Measurements from ENCODE around the gene LRRFIP1. TPM values are rescaled to one million over a fixed set of nuclear protein-coding genes. Genes with fewer than 3 reads are reported as not detected.
A peak's percentile ranks its signal among the peaks of the same experiment; 100 is the strongest.
"Not testable (repeated sequence)": the region's sequence is repeated elsewhere in the genome, so short reads cannot be mapped to it uniquely, and the experiment has no call there.

The LRRFIP1 gene
- total RNA-seq, 1 donor from 2014 or later: 158 TPM

DNA sequence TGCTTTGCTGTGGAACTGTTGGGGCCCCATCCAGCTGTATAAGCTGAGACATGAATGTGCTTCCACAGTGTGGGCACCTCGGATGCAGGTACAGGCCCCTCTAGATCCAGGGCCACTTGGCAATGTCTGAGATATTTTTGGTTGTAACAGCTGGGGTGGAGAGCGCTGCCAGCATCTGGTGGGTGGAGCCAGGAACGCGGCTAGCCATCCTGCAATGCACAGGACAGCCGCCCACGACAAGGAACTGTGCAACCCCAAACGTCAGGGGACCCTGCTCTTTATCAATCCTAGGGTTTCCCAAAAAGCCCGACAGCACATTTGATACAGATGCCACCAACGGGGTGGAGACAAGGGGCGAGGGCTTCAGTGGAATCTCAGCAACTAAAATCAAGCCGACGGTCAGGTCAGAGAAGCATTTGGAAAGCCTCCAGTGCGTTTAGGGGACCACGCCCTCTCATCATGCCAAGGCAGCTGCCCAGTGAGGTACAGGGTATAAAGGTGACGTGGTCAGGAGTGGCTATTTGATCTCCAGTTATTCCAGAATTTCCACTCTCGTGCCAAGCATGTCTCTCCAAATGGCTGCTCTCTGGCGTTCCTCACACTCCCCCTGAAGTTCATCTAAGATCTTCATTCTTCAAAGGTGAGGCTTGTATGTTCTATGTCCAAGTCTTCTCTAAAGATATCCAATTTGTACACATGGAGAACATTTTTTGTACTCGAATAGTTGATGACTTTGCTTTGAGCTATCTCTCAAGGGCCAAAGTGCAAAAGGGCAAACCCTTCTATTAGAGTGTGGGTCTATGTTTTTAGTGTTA is 55.7 kb downstream of the LRRFIP1 start:
- DNase-seq (ENCODE audit: low read depth): peak; percentile 63

DNA sequence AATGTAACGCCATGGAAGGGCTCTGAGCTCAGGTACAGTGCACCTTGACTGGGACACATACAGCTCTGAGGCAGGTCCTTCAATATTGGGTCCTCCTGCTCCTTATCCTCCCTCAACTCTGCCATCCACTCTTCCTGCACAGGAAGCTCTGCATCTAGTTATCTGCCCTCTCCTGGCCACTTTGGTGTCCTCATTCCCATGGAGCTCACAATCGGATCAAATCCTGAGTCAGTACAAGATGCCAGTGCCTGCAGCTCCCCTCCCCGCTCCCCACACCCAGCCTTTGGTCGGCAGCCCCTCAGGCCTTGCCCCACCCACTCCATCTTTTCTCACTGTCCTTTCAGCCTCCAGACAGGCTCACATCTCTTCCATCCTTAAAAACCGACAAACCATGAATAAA is 58.0 kb downstream of the LRRFIP1 start:
- DNase-seq (ENCODE audit: low read depth): no peak

DNA sequence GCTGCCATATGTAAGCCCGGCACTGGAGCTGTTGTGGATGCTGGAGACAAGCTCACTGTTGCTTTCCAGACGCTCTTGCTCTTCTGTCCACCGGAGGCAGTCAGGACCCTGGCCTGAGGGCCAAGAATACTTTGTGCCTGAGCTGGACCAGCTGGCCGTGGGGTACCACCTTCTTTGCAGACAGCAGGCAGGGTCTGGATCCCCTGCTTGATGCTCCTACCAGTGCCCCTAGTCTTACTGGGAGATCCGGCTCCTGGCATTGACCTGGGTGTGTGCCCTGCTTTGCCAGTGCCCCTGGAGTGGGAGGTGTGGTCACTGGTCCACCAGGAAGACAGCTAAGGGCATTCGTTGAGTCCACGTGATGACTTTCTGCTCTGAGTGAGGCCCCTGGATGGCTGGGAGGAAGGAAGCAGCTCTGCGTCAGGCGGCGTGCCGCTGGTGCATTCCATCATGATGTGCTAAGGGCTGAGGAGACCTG is 59.3 kb downstream of the LRRFIP1 start:
- peak; percentile 51 for DNase-seq (ENCODE audit: low read depth)

DNA sequence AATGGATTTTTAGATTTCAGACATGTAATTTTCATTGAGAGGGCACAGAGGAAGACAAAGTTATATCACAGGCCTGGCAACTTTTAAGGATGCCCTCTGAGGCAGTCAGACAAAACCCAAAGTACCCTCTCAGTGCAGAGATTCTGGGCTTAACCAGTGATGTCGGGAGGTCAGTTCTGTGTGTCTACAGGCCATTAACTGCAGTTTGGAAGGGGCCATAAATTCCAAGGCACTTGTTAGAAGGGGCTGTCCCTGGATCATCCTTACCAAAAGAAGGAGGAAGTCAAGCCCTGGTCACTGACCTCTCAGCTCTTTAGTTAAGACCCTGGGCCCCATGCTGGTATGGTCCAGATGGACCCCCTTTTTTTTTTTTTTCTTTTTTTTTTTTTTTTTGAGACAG is 60.7 kb downstream of the LRRFIP1 start:
- DNase-seq (ENCODE audit: low read depth): no peak

DNA sequence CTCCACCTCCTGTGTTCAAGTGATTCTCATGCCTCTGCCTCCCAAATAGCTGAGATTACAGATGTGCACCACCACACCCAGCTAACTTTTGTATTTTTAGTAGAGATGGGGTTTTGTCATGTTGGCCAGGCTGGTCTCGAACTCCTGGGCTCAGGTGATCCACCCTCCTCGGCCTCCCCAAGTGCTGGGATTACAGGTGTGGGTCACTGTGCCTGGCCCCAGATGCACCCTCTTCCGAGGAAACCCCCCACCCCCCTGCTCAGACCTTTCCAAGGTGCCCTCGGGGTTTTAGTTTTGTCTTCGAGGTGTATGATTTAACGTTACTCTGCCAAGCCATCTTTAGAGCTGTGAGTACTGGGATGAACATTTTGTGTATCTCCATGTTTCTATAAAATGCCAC is 61.2 kb downstream of the LRRFIP1 start:
- DNase-seq (ENCODE audit: low read depth): not testable (repeated sequence)

DNA sequence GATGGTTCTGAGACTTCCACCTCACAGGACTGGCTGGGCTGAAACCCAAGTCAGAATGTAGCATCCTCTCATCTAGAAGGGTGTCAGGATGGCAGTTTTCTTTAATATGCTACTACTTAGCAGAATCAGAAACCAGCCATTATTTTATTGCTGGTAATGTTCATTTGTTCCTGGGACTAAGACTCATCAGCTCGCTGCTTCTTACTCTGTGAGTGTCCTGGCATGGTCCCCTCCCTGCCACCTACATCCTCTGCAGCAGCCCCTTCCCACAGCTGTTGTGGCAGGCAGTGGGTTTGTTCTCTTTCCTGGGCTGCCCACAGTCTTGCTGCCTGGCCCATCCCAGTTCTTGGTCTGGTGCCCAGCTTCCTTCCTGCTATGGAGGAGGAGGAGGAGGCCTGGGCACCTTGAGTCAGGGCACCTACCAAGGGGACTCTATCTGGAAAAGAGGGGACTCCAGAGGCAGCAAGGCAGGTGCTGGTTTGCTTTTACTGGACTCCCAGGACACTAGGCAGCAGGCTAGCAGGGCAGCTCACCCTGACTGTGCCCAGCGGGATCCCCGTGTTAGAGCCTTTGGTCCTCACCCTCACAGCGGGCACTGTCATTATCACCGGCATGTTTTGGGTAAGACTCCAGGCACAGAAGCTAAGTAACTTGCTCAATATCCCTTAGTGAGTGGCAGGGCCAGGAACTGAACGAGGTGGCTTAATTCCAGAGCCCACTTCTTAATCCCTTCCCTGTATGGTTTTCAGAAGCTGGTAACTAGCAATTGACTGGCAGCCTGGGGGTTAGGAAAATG is 62.1 kb downstream of the LRRFIP1 start:
- peak; percentile 92 for DNase-seq (ENCODE audit: low read depth)

DNA sequence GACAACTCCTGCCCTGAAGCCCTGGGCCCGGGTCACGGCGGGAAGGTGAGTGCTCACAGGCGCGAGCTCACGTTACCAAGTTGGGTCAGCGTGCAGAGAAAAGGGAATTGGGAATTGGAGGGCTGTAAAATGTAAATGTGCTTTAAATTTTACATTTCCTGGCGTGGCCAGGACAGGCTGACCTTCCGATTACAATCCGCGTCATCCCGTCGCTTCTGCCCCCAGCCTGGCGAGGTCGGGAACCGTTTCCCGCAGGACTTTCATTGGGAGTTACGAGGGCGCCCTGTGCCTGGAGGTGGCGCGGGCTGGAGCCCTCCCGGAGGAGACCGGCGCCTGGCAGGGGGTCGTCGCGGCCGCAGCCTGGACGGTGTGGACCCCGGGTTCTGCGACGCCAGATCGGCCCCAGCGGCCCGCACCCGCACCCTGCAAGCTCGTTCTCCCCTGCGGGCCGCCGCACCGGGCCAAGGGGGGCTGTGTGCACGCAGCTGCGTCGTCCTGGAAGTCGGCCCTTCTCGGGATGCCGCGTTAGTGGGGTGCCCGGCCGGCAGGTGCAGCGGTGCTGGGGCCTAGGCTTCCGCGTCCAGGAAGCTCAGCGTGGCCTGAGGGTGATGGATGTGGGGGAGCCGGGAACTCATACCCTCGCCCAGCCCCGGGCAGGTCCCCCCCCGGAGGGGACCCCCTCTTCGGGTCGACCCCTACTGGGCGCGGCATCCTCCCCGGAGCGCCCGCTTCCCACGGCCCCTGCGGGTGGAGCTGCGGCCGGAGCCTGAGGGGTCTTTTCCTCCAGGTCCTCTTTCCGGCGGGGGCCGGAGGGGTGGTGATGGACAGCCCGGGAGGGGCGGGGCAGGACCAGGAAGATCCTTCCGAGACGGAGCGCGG is 63.9 kb downstream of the LRRFIP1 start:
- no peak for DNase-seq (ENCODE audit: low read depth)

DNA sequence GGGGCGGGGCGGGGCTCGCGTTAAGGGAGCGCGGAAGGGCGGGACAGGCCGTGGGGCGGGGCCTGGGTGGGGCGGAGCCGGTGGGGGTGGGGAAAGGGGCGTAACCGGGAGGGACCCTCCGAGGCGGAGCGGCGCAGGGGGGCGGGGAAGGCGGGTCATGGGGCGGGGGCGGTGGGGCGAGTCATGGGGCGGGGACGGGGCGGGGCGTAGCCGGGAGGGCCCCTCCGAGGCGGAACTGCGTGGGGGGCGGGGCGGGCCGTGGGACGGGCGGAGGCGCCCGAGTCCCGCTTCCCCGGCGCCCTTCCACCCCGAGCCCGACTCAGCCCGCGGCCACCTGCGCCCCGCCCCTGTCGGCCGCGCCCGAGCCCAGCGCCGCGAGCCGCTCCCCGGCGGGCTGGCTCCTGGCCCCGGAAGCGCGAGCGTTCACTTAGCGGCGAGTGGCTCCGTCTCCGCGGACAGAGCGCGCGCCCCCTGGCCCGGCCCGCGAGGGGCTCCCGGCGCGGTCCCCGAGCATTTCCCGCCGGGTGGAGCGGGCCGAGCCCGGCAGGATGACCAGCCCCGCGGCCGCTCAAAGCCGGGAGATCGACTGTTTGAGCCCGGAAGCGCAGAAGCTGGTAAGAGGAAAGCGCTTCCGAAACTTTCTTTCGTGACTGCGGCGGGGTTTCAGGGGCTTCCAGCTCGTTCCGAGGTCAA is 64.7 kb downstream of the LRRFIP1 start:
- DNase-seq (ENCODE audit: low read depth): peak; percentile 72

DNA sequence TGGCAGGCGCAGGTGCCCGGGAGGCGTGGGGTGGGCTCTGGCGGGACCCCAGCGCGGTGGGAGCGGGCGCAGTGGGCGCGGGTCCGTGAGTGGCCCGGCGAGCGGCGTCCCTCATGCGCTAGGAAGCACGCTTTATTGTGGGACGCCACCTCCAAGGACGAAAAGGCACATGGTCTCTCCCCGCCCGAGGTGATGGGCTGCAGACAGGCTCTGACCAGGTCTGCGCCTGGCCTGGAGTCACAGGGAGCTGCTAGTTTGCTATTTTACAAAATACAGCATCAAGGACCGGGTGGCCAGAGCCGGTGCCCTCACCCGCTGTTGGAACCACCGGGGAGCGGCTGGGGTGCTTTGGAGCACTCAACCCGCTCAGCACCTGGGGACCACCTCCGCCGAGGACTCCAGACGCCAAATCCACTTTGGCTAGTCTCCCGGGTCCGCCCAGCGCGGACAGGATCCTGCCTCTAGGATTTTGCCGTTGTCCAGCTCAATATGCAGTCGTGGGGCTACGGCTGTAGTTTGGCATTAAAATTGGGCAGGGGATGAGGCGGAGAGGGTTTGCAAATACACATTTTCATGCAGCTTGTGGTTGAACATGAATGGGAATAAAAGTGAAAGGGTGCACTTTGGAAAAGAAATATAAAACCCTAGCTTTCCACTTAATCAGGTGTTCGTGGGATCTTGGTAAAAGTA is 65.4 kb downstream of the LRRFIP1 start:
- DNase-seq (ENCODE audit: low read depth): no peak

DNA sequence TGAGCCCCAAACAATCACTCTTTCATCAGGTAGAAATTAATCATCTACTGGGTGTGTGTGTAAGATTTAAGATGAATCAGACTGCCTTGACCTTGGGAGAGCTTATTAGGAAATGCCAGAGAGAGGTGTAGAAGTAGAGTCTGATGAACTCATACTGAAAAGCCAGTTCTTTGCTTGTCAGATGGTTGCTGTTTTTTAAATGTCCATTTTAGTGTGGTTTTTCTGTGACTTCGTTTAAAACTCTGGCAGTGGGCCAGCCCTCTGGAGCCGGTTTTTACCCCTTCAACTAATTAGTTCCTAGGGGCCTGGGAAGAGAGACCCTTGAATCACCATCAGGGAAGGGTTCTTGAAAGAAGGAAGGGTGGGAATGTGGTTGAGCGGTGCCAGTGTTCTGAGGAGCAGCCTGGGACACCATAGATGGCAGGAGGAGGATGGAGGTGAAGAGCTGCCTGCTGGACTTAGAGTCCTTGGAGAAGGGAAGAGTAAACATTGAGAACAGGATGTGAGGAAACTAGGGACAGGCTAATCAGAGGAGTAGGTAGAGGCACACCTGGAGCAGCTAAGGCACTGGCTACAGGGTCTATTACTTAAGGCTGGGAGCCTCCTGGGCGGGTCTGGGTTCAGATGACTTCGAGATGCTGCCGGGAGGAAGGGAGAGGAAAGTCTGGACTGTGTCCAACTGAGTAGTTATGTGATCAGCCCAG is 66.1 kb downstream of the LRRFIP1 start:
- DNase-seq (ENCODE audit: low read depth): no peak

DNA sequence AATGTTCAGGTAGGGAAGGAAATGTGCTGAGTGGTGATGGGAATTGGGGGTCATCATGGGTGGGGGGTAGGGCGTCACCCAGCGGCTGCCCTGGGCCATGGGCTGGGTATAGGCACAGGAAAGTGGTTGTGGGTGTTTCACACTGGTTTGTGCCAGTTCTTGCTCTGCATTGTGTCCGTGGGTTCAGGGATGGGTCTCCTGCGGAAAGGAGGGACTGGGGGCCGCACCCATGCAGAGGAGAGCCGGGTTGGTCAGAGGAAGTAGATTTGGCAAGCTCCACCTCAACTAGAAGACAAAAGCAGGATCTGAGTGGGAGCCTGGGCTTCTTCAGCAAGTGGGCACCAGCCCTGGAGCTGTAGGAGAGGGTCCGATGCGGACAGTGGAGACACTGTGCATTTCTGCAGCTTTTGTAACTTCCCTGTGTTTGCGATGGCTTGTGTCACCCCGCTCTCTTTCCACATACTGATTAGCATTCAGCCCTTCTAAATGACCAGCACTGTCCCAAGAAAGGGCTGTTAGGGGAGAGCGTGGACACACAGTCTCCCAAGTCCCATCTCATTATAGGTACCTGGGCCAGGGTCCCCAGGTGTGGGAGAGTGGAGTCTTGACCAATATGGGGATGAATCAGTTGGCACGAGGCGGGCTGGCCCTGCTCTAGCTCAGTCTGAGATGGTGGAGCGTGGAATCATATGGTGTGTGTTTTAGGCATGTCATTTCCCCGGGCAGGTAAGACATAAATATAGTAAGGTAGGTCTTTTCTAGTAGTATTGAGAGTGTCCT is 67.2 kb downstream of the LRRFIP1 start:
- DNase-seq (ENCODE audit: low read depth): no peak

DNA sequence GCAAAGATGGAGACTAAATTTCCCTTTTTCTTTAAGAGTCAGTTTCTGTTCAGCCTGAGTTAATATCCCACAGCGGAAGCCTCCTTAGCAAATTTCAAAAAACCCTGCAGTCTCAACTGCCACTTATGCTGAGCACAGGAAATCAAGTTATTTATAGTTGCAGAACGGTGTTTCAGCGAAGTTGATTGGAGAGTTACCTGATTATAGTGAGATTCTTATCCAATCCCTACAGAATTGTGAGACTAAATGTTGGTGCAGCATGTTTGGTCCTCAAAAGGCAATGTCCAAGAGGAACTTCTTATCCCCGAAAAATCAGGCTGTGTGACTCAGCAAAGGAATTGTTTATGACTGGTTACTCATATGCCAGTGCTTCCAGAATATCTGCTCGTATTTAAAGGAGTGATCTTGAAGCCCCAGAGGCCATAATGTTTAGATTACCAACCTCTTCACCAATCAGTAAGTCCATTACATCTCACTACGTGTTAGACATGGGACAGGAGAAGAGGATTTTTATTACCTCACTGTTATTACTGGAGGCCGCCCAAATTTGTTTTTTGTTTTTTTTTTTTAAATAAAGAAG is 67.9 kb downstream of the LRRFIP1 start:
- DNase-seq (ENCODE audit: low read depth): no peak

DNA sequence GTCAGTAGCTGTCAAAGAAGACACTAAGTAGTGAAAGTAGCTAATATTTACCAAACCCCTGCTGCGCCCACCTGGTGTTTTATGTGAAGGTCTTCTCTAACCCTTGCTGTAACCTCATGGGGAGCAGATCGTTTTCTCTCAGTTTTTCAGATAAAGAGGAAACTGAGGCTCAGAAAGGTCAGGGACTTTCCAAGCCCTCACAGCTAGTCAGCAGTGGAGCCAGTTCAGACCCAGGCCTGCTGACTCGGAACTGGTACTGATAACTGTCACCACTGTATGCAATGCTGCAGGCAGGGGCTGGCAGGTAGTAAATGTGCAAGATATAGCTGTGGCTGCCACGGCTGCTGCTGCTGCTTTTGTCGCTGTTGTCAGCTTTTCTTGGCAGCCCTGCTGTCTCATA is 69.1 kb downstream of the LRRFIP1 start:
- no peak for DNase-seq (ENCODE audit: low read depth)

DNA sequence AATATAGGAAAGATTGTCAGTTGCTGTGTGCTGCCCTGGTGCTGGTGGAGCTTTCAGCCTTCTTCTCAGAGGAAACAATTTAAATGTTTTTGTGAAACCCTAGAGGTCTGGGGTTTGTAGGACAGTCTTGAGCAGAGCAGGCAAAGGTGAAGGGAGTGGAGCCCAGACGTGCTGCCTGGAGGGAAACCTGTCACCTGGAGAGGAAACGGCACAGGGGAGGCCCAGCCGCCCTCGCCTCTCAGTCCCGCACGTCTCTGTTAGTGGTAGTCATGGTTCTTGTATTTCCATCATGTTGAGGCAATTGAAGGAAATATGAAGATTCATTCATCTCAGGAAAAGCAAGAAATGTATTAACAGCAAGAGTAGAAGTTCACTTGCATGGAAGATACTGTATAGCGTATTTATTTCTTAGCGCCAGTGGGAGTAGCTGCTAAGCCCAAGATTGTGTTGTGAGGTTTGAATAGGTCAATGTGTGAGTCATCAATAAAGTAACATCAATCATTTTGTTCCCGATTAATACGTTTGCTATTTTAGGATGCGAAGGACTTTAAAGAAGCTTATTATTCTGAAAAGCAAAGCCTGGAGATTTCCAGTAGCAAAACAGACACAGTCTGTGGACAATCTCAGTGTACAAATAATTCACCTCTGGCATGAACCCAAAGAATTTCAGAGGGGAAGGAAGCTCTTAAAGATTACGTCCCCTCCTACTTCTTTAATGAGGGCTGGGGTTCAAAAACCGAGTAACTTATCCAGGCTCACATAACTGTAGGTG is 70.4 kb downstream of the LRRFIP1 start:
- no peak for DNase-seq (ENCODE audit: low read depth)

DNA sequence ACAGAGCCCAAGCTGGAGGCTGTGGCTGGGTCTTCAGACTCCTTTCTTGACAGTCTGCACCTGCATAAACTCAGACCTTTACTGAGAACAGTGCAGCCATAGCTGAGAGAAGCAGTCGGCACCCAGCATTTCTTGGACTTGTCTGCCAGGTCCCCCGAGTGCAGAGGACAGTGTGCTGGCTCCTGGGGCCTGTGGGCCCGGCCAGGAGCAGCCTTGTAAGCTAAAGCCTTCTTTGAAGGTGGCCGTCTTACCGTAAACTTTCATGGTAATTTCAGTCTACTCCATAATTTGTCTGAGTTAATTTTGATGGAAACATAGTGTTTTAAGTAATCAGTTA is 70.9 kb downstream of the LRRFIP1 start:
- DNase-seq (ENCODE audit: low read depth): no peak

DNA sequence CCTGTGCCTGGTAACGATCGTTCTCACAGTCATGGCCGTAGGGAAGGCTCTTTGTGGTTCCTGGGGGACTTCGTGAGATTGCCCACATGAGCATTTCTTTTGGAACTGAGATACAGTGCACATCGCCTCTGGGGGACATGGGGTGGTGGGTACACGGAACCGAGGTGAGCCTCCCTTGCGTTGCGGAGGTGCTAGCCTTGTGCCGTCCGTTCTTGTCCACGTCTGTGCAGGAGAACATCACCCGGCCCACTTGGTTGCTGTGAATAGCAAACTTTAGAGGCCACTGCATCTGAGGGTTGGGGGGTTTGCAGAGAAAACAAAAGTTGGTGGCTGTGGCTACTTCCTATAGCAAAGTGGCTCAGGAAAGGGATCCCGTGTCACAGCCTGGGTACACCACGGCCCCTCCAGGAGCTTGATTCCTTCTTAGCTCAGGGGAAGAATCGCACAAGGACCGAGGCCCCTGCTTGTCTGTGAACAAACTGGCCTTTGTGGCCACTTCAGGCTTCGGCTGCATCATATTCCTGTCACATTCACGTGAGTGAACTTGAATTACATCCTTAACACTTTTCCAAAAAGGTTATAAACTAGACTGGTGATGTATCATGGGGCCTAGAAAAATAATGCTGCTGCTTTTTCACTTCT is 72.6 kb downstream of the LRRFIP1 start:
- no peak for DNase-seq (ENCODE audit: low read depth)

DNA sequence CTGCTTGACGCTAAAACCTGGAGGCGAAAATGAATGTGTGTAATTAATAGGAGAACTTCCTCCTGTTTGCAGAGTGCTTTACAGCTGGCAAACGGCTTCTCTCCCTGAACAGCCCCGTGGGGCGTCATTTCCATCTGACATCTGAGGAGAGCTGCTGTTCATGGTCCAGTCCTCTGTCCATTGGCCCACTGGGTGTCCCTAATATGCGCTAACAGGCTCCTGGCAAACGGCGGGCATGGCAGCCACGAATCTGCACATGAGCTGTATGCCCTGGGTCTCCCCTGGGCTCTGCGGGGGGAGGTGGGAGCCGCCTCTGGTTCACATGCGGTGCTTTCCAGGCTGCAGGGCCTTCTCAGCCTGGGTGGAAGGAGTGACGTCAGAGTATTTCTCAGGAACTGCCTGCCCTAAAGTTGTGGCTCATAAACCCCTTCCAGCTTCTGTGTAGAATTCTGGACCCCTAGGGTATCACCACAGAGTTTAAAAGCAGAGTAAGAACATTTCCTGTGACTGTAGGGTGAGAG is 73.2 kb downstream of the LRRFIP1 start:
- DNase-seq (ENCODE audit: low read depth): peak; percentile 53
